HCT116 (cell line): ENCODE results near the gene PLEKHA8. TPM values are rescaled to one million over a fixed set of nuclear protein-coding genes. Genes with fewer than 3 reads are reported as not detected.

Source experiments
- ATAC-seq: fragments of 200-7000 bp; cut with Tn5 transposase; 2 replicates; pipeline ENCODE4 v1.9.1; 2020; ENCODE audit warnings: mild to moderate bottlenecking, moderate library complexity
- BruUV-seq: library from RNA; stranded (reverse); fragments of 400-500 nt; replicated peaks from 2 replicates; lab custom pipeline; 2021; lab: Mats Ljungman, UMichigan
- CTCF ChIA-PET: fragments of 300-600 bp; sonication (Branson Sonifier 250); formaldehyde crosslinking; loops from one replicate; lab custom pipeline; 2021; ENCODE audit warnings: antibody characterized with exemption; lab: Charles Lee
- POLR2A ChIA-PET: fragments of 300-600, 350-600 bp; sonication (Branson Sonifier 250); formaldehyde crosslinking; loops from one replicate; lab custom pipeline; 2021; ENCODE audit warnings: antibody characterized with exemption; lab: Charles Lee
- RAD21 ChIA-PET, 2 experiments: fragments of 300-600 bp; sonication (Branson Sonifier 250); formaldehyde crosslinking; loops; one replicate each; lab custom pipeline; 2023; ENCODE audit warnings: low total read pairs in 2 of 2; ENCODE audit not compliant: uncharacterized antibody in 2 of 2, unreplicated experiment in 2 of 2, low non-redundant PET in 1 of 2; lab: Charles Lee
- DNase-seq: peaks from one replicate; pipeline ENCODE4 v3.0.0-alpha.2; 2010; ENCODE audit warnings: low read depth, low spot score
- H2AFZ ChIP-seq: fragments of 200-600 bp; shearing (Covaris generic), sonication (generic); 2 replicates; pipeline ENCODE4 v1.6.1; 2017; ENCODE audit warnings: low read depth, mixed run types, mixed read lengths, antibody characterized with exemption, low read length; ENCODE audit not compliant: poor library complexity, severe bottlenecking
- H3K27ac ChIP-seq: 2 replicates; pipeline ENCODE4 v1.5.1; 2012; ENCODE audit warnings: low read depth, low read length
- H3K27me3 ChIP-seq: fragments of 200-600 bp; sonication (generic); 2 replicates; pipeline ENCODE4 v1.6.1; 2016; ENCODE audit warnings: mixed run types, low read length, mixed read lengths; ENCODE audit not compliant: insufficient read depth
- H3K36me3 ChIP-seq, 2 experiments: fragments of 200-500 bp in 1 of 2; fragments of 200-600 bp in 1 of 2; sonication (Bioruptor generic) in 1 of 2; sonication (generic) in 1 of 2; 2 replicates each; pipeline versions ENCODE4 v1.5.1 to v1.6.1; 2014 to 2016; ENCODE audit warnings: low read length in 2 of 2, inconsistent platforms in 1 of 2, mixed read lengths in 1 of 2, mixed run types in 1 of 2; ENCODE audit not compliant: insufficient read depth in 2 of 2, control insufficient read depth in 1 of 2
- H3K4me1 ChIP-seq, 2 experiments: fragments of 200-600 bp in 1 of 2; sonication (generic) in 1 of 2; 2 replicates each; pipeline versions ENCODE4 v1.5.1 to v1.6.1; 2012 to 2017; ENCODE audit warnings: low read length in 2 of 2, inconsistent platforms in 1 of 2, mild to moderate bottlenecking in 1 of 2, mixed read lengths in 1 of 2, mixed run types in 1 of 2, moderate library complexity in 1 of 2; ENCODE audit not compliant: insufficient read depth in 2 of 2, control insufficient read depth in 1 of 2
- H3K4me2 ChIP-seq: fragments of 200-600 bp; sonication (generic); 2 replicates; pipeline ENCODE4 v1.6.1; 2017; ENCODE audit warnings: mixed run types, low read length, mixed read lengths
- H3K4me3 ChIP-seq, 2 experiments: fragments of 200-600 bp in 1 of 2; sonication (generic) in 1 of 2; replicated peaks in 1 of 2; 2 replicates each; pipeline ENCODE4 v1.5.1; 2011 to 2016; ENCODE audit warnings: low read length in 2 of 2, control low read depth in 1 of 2, low read depth in 1 of 2, mild to moderate bottlenecking in 1 of 2, mixed read lengths in 1 of 2, mixed run types in 1 of 2
- H3K79me2 ChIP-seq: fragments of 200-600 bp; sonication (generic); 2 replicates; pipeline ENCODE4 v1.6.1; 2017; ENCODE audit warnings: mild to moderate bottlenecking, mixed run types, low read length, moderate library complexity, mixed read lengths; ENCODE audit not compliant: insufficient read depth
- H3K9ac ChIP-seq: fragments of 200-600 bp; sonication (generic); 2 replicates; pipeline ENCODE4 v1.6.1; 2016; ENCODE audit warnings: low read length, mixed read lengths
- H3K9me2 ChIP-seq: fragments of 200-600 bp; sonication (generic), shearing (Covaris generic); 2 replicates; pipeline ENCODE4 v1.6.1; 2017; ENCODE audit warnings: mixed run types, mild to moderate bottlenecking, moderate library complexity; ENCODE audit not compliant: insufficient read depth
- H3K9me3 ChIP-seq, 2 experiments: fragments of 200-500 bp in 1 of 2; fragments of 200-600 bp in 1 of 2; sonication (Bioruptor generic) in 1 of 2; sonication (generic) in 1 of 2; 2 replicates each; pipeline ENCODE4 v1.6.1; 2014 to 2017; ENCODE audit warnings: low read length in 2 of 2, mixed read lengths in 2 of 2, inconsistent platforms in 1 of 2, low read depth in 1 of 2, mild to moderate bottlenecking in 1 of 2, mixed run types in 1 of 2, moderate library complexity in 1 of 2; ENCODE audit not compliant: control insufficient read depth in 1 of 2, insufficient read depth in 1 of 2
- H4K20me1 ChIP-seq: fragments of 200-600 bp; sonication (generic), shearing (Covaris generic); 2 replicates; pipeline ENCODE4 v1.6.1; 2017; ENCODE audit warnings: mixed run types, mild to moderate bottlenecking, moderate library complexity; ENCODE audit not compliant: insufficient read depth
- CTCF ChIP-seq, 3 experiments: fragments of 200-600 bp in 1 of 3; sonication (generic) in 1 of 3; IDR thresholded peaks in 2 of 3; conservative IDR thresholded peaks in 1 of 3; 2 replicates each; pipeline ENCODE4 v1.5.1; 2012 to 2017; ENCODE audit warnings: low read depth in 2 of 3, low read length in 2 of 3, antibody characterized with exemption in 1 of 3, borderline replicate concordance in 1 of 3, control low read depth in 1 of 3, mild to moderate bottlenecking in 1 of 3, mixed read lengths in 1 of 3, mixed run types in 1 of 3, moderate library complexity in 1 of 3; ENCODE audit not compliant: insufficient read depth in 1 of 3
- ELF1 ChIP-seq: IDR thresholded peaks from 2 replicates; pipeline ENCODE4 v1.6.1; 2012; ENCODE audit warnings: low read depth, borderline replicate concordance
- EZH2 ChIP-seq: fragments of 200-600 bp; sonication (generic); IDR thresholded peaks from 2 replicates; pipeline ENCODE4 v1.6.1; 2017; ENCODE audit warnings: antibody characterized with exemption, mixed run types
- EZH2phosphoT487 ChIP-seq: fragments of 200-600 bp; IDR thresholded peaks from 2 replicates; pipeline ENCODE4 v1.6.1; 2018; ENCODE audit warnings: antibody characterized with exemption, borderline replicate concordance
- FOSL1 ChIP-seq: IDR thresholded peaks from 2 replicates; pipeline ENCODE4 v1.6.1; 2012; ENCODE audit warnings: low read depth
- JUND ChIP-seq: IDR thresholded peaks from 2 replicates; pipeline ENCODE4 v1.6.1; 2012
- MAX ChIP-seq: IDR thresholded peaks from 2 replicates; pipeline ENCODE4 v1.6.1; 2012
- POLR2A ChIP-seq: IDR thresholded peaks from 2 replicates; pipeline ENCODE4 v1.7.0; 2011; ENCODE audit warnings: borderline replicate concordance; ENCODE audit not compliant: insufficient read depth, insufficient read length; ENCODE audit errors: extremely low read depth
- POLR2AphosphoS5 ChIP-seq: IDR thresholded peaks from 2 replicates; pipeline ENCODE4 v1.6.1; 2011; ENCODE audit warnings: mild to moderate bottlenecking, low read depth, low read length, moderate library complexity
- SIN3A ChIP-seq: IDR thresholded peaks from 2 replicates; pipeline ENCODE4 v1.6.1; 2012; ENCODE audit warnings: low read depth
- SP1 ChIP-seq: IDR thresholded peaks from 2 replicates; pipeline ENCODE4 v1.6.1; 2012; ENCODE audit warnings: low read depth
- SRF ChIP-seq: IDR thresholded peaks from 2 replicates; pipeline ENCODE4 v1.6.1; 2012; ENCODE audit warnings: low read depth
- TCF7L2 ChIP-seq: IDR thresholded peaks from 2 replicates; pipeline ENCODE4 v1.7.0; 2011; ENCODE audit warnings: borderline replicate concordance, inconsistent platforms; ENCODE audit not compliant: insufficient read depth, insufficient read length; ENCODE audit errors: extremely low read depth
- YY1 ChIP-seq: IDR thresholded peaks from 2 replicates; pipeline ENCODE4 v1.6.1; 2011; ENCODE audit warnings: low read length, low read depth, moderate library complexity, mild to moderate bottlenecking; ENCODE audit not compliant: insufficient replicate concordance; ENCODE audit errors: extremely low read depth
- ZNF274 ChIP-seq: fragments of 200-500 bp; sonication (Bioruptor generic); IDR thresholded peaks from 2 replicates; pipeline ENCODE4 v1.6.1; 2014; ENCODE audit warnings: mild to moderate bottlenecking, low read depth, low read length, inconsistent platforms
- intact Hi-C: fragments of 100-400 bp; cut with micrococcal nuclease; formaldehyde crosslinking; loops from 2 replicates; pipeline ENCODE4 v1.10.0; 2022
- total RNA-seq: library from RNA; stranded (reverse); gene quantifications from one replicate; pipeline ENCODE4 v1.2.1, GENCODE V29; 2021; ENCODE audit not compliant: unreplicated experiment
- TF ChIP-seq, protein P1 (sequence below): IDR thresholded peaks from 2 replicates; pipeline ENCODE4 v1.6.1; 2011; ENCODE audit warnings: mild to moderate bottlenecking, low read length, moderate library complexity; ENCODE audit not compliant: insufficient replicate concordance; ENCODE audit errors: extremely low read depth

Gene PLEKHA8
- total RNA-seq, 1 experiment from 2014 or later = 13.6 TPM

DNA sequence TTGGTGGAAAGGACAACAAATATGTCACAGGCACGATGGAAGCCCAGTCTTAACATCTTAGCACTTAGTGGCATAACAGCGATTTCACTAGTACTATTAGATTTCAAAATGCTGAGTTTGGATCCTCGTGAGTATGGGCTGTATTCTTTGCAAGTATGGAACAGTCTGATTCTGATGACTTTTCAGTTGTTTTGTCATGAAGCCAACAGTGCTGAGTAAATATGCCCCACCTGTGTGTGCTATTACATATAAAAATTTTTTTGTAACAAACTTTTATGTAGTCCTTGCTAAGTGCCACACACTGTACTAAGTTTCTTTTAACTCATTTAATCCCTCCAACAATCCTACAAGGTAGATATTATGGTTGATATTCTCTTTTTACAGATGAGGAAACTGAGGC, 137.4 kb downstream of the PLEKHA8 start:
- intact Hi-C loops = loop anchor here (2.0 to 10.0 kb wide), 2 partner anchors 111 to 579 kb away; no protein-coding TSS in a partner anchor
- no peak overlapping the region for H2AFZ ChIP-seq
- ChIA-PET POLR2A (no interaction called here), RAD21 (no interaction called here), CTCF (no interaction called here)
- ATAC-seq = no peak
- H3K4me3 ChIP-seq = no peak overlapping the region
- no peaks in the 10 kb centered on the region for H3K9me3 ChIP-seq
- no peaks in the 10 kb centered on the region for H3K79me2 ChIP-seq
- TF ChIP-seq MAX = no peak
- H3K4me1 ChIP-seq = peaks cover 0 to 10% of the 10 kb centered on the region in 2 experiments; a peak in 2 of 4 replicates
- H3K9me2 ChIP-seq = no peaks in the 10 kb centered on the region
- H3K27me3 ChIP-seq = no peaks in the 10 kb centered on the region
- no peaks in the 10 kb centered on the region for H3K36me3 ChIP-seq
- no peak overlapping the region for H3K27ac ChIP-seq
- H3K4me2 ChIP-seq = no peak overlapping the region
- H3K9ac ChIP-seq = no peak overlapping the region
- DNase-seq = no peak
- BruUV-seq = no TSS peak
- no peaks in the 10 kb centered on the region for H4K20me1 ChIP-seq

DNA sequence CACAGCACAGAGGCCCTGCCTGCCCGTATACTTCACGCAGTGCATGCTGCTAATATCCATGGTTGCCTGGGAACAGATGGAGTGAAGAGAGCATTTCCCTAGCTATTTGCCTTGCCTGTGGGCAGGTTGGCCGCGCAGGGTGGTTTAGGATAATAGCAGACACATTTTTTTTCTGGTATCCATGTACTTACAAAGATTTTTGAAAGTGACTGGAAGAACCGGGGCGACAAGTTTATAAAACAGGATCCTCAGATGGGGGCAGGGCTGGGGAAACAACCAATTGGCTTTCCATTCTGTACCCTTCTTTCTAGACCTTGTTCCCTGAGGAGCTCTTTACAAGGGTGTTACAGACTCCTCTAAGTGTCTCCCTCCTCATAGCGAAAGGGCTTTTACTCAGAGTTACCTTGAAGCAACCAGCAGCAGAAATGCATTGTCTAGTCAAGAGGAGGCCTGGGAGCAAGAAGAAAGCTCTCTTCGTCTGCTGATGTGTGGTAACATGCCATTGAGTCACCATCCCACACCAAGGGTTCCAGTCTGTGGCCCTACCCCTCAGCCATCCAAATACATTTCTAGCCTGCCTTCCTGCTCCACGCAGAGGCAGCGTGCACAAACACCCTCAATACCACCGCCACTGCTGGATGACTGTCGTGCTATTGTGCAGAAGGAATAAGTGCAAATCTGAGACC, 138.1 kb downstream of the PLEKHA8 start:
- ChIA-PET RAD21 (interaction anchor here in 1 of 2 experiments (0.7 kb wide), 1 partner anchor 132 kb away, joined by 3 read pairs; no protein-coding TSS in a partner anchor), POLR2A (no interaction called here), CTCF (no interaction called here)
- no peak overlapping the region for H3K4me2 ChIP-seq
- H2AFZ ChIP-seq = no peak overlapping the region
- H3K79me2 ChIP-seq = no peaks in the 10 kb centered on the region
- H3K27ac ChIP-seq = no peak overlapping the region
- intact Hi-C loops = loop anchor here (10.0 kb wide), 1 partner anchor 579 kb away; no protein-coding TSS in a partner anchor
- H3K9me3 ChIP-seq = no peaks in the 10 kb centered on the region
- H3K4me3 ChIP-seq = no peak overlapping the region
- DNase-seq (no peak), ATAC-seq (no peak)
- H3K9ac ChIP-seq = no peak overlapping the region
- H4K20me1 ChIP-seq = no peaks in the 10 kb centered on the region
- H3K27me3 ChIP-seq = no peaks in the 10 kb centered on the region
- H3K36me3 ChIP-seq = no peaks in the 10 kb centered on the region
- no TSS peak for BruUV-seq
- peaks cover 0 to 10% of the 10 kb centered on the region in 2 experiments; a peak in 2 of 4 replicates for H3K4me1 ChIP-seq
- no peaks in the 10 kb centered on the region for H3K9me2 ChIP-seq
- TF ChIP-seq, protein P1, sequence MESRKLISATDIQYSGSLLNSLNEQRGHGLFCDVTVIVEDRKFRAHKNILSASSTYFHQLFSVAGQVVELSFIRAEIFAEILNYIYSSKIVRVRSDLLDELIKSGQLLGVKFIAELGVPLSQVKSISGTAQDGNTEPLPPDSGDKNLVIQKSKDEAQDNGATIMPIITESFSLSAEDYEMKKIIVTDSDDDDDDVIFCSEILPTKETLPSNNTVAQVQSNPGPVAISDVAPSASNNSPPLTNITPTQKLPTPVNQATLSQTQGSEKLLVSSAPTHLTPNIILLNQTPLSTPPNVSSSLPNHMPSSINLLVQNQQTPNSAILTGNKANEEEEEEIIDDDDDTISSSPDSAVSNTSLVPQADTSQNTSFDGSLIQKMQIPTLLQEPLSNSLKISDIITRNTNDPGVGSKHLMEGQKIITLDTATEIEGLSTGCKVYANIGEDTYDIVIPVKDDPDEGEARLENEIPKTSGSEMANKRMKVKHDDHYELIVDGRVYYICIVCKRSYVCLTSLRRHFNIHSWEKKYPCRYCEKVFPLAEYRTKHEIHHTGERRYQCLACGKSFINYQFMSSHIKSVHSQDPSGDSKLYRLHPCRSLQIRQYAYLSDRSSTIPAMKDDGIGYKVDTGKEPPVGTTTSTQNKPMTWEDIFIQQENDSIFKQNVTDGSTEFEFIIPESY = no peak
- TF ChIP-seq JUND = no peak
- no peak for TF ChIP-seq SRF
- no peak for TF ChIP-seq TCF7L2
- TF ChIP-seq EZH2 = no peak
- TF ChIP-seq ELF1 = no peak
- TF ChIP-seq SIN3A = no peak
- no peak for TF ChIP-seq ZNF274
- no peak for TF ChIP-seq EZH2phosphoT487
- TF ChIP-seq FOSL1 = no peak
- no peak for TF ChIP-seq YY1
- no peak for TF ChIP-seq POLR2AphosphoS5
- no peak for TF ChIP-seq CTCF (IDR thresholded peaks at IDR 0.05 in 2 of 3, conservative IDR thresholded peaks at IDR 0.05 in 1 of 3; ENCODE audit: borderline replicate concordance in 1 of 3, insufficient read depth in 1 of 3, low read depth in 2 of 3, low read length in 2 of 3)
- no peak for TF ChIP-seq SP1
- TF ChIP-seq POLR2A = no peak
